Endothelial cell of umbilical vein (primary cell): Measurements from ENCODE around the gene ERBB3. TPM values are rescaled to one million over a fixed set of nuclear protein-coding genes. Genes with fewer than 3 reads are reported as not detected.
"Not testable (repeated sequence)": the region's sequence is repeated elsewhere in the genome, so short reads cannot be mapped to it uniquely, and the experiment has no call there.

Experiments
- BruUV-seq: library from RNA; stranded (reverse); fragments of 400-500 nt; replicated peaks from 2 replicates; lab custom pipeline; 2021; lab: Mats Ljungman, UMichigan
- CTCF ChIA-PET: fragments of 300-600, 350-600 bp; sonication (Branson Sonifier 250); formaldehyde crosslinking; loops from one replicate; lab custom pipeline; 2021; ENCODE audit warnings: antibody characterized with exemption, inconsistent platforms; lab: Charles Lee
- POLR2A ChIA-PET: fragments of 300-600, 350-600 bp; sonication (Branson Sonifier 250); formaldehyde crosslinking; loops from one replicate; lab custom pipeline; 2021; ENCODE audit warnings: antibody characterized with exemption, inconsistent platforms; lab: Charles Lee
- DNase-seq: peaks from one replicate; pipeline ENCODE4 v3.0.0-alpha.2; 2011; ENCODE audit warnings: low read depth, low spot score
- FAIRE-seq: peaks from 2 replicates; lab custom pipeline; 2011; peaks lifted over from hg19 to GRCh38; lab: Jason Lieb, UNC
- H2AFZ ChIP-seq: 2 replicates; pipeline ENCODE4 v1.6.0; 2012; ENCODE audit warnings: low read depth, low read length, control low read depth, inconsistent platforms
- H3K27ac ChIP-seq: 2 replicates; pipeline ENCODE4 v1.5.1; 2011; ENCODE audit warnings: low read depth, mild to moderate bottlenecking, control low read depth, low read length, moderate library complexity; ENCODE audit not compliant: insufficient read depth
- H3K27me3 ChIP-seq, 2 experiments: 2 replicates each; pipeline versions ENCODE4 v1.6.0 to v1.6.1; 2011; ENCODE audit warnings: low read length in 2 of 2, mixed read lengths in 1 of 2; ENCODE audit not compliant: control insufficient read depth in 2 of 2, insufficient read depth in 2 of 2
- H3K36me3 ChIP-seq, 2 experiments: 2 replicates in 1 of 2; 3 replicates in 1 of 2; pipeline ENCODE4 v1.5.1; 2011; ENCODE audit warnings: low read length in 2 of 2, mild to moderate bottlenecking in 1 of 2, moderate library complexity in 1 of 2; ENCODE audit not compliant: control insufficient read depth in 2 of 2, insufficient read depth in 2 of 2; ENCODE audit errors: extremely low read depth in 1 of 2
- H3K4me1 ChIP-seq: 3 replicates; pipeline ENCODE4 v1.5.1; 2011; ENCODE audit warnings: mild to moderate bottlenecking, low read length; ENCODE audit not compliant: control insufficient read depth, insufficient read depth; ENCODE audit errors: extremely low read depth
- H3K4me2 ChIP-seq: 2 replicates; pipeline ENCODE4 v1.6.1; 2011; ENCODE audit warnings: low read length, control low read depth, mixed read lengths; ENCODE audit not compliant: insufficient read depth
- H3K4me3 ChIP-seq, 3 experiments: fragments of 200-600 bp in 1 of 3; sonication (generic), shearing (Covaris generic) in 1 of 3; replicated peaks in 1 of 3; 2 replicates each; pipeline ENCODE4 v1.5.1; 2011 to 2016; ENCODE audit warnings: control low read depth in 3 of 3, low read length in 3 of 3, mild to moderate bottlenecking in 2 of 3, inconsistent platforms in 1 of 3, low read depth in 1 of 3, moderate library complexity in 1 of 3; ENCODE audit not compliant: insufficient read depth in 1 of 3
- H3K79me2 ChIP-seq: 2 replicates; pipeline ENCODE4 v1.6.0; 2012; ENCODE audit warnings: low read length, inconsistent platforms; ENCODE audit not compliant: control insufficient read depth, insufficient read depth
- H3K9ac ChIP-seq: replicated peaks from 2 replicates; pipeline ENCODE3; 2011; ENCODE audit warnings: low read length, control low read depth; ENCODE audit not compliant: insufficient read depth; ENCODE audit errors: extremely low read depth
- H3K9me1 ChIP-seq: replicated peaks from 3 replicates; pipeline ENCODE4 v1.6.0; 2011; ENCODE audit warnings: mild to moderate bottlenecking, low read length; ENCODE audit not compliant: control insufficient read depth, insufficient read depth; ENCODE audit errors: extremely low read depth
- H3K9me3 ChIP-seq: replicated peaks from 2 replicates; pipeline ENCODE4 v1.5.1; 2012; ENCODE audit warnings: low read length, inconsistent platforms; ENCODE audit not compliant: control insufficient read depth, insufficient read depth
- H4K20me1 ChIP-seq: replicated peaks from 2 replicates; pipeline ENCODE3; 2011; ENCODE audit warnings: mild to moderate bottlenecking, low read length; ENCODE audit not compliant: control insufficient read depth, insufficient read depth; ENCODE audit errors: extremely low read depth
- CTCF ChIP-seq, 2 donors: IDR thresholded peaks; 1 replicate in 1 of 2; 2 replicates in 1 of 2; pipeline ENCODE4 v1.5.1; 2011; ENCODE audit warnings: low read length in 2 of 2, mild to moderate bottlenecking in 2 of 2, moderate library complexity in 2 of 2, control low read depth in 1 of 2, inconsistent platforms in 1 of 2, low read depth in 1 of 2; ENCODE audit not compliant: insufficient read depth in 1 of 2; ENCODE audit errors: extremely low read depth in 1 of 2
- GATA2 ChIP-seq: IDR thresholded peaks from 2 replicates; pipeline ENCODE4 v1.7.0; 2011; ENCODE audit warnings: low read depth, mild to moderate bottlenecking, moderate library complexity, mixed read lengths, low read length; ENCODE audit not compliant: insufficient read length, insufficient read depth
- MAX ChIP-seq: IDR thresholded peaks from 2 replicates; pipeline ENCODE4 v1.6.1; 2011; ENCODE audit not compliant: insufficient read depth, insufficient read length
- POLR2A ChIP-seq: IDR thresholded peaks from 2 replicates; pipeline ENCODE4 v1.6.1; 2012; ENCODE audit warnings: low read depth, mild to moderate bottlenecking, control low read depth, low read length
- POLR2AphosphoS5 ChIP-seq: IDR thresholded peaks from 2 replicates; pipeline ENCODE4 v1.6.1; 2012; ENCODE audit warnings: low read depth, mild to moderate bottlenecking, control low read depth, low read length, moderate library complexity; ENCODE audit not compliant: insufficient read depth
- dilution Hi-C: fragments of 300-500 bp; cut with MboI; formaldehyde crosslinking; loops from one replicate; pipeline ENCODE4 v1.15.0; 2019; ENCODE audit warnings: low sequenced_read_pairs; ENCODE audit not compliant: extremely low pct_ligation_motif_present
- intact Hi-C: fragments of 100-400 bp; cut with micrococcal nuclease; formaldehyde crosslinking; loops from one replicate; pipeline ENCODE4 v1.10.0; 2022
- polyA plus RNA-seq, 4 experiments: library from polyadenylated mRNA; depleted of rRNA in 3 of 4; stranded (reverse) in 3 of 4; unstranded in 1 of 4; fragments of >200 nt; gene quantifications; 2 replicates each; pipeline versions ENCODE4 v1.2.1 to v1.2.3, GENCODE V29; 2011 to 2012; ENCODE audit warnings: missing spikeins in 1 of 4
- total RNA-seq: library from RNA; stranded (reverse); gene quantifications from 2 replicates; pipeline ENCODE4 v1.2.3, GENCODE V29; 2021

The ERBB3 gene
- total and polyA plus RNA-seq, 2 donors (not counting 3 experiments of a cell fraction or from before 2014, with no cell fraction given), result 0.11 to 1.5 TPM

GRCh38 chr12:56116267-56117081 lies 36.5 kb downstream of the ERBB3 start, which contains the start of gene RPL41:
RPL41 (plus strand) TSS chr12:56116633.
- peak within 1 kb of the TSS; percentile 66 for H3K4me2 ChIP-seq
- H3K36me3 ChIP-seq, result peaks cover 3 to 14% of the 10 kb centered on the region in 2 experiments
- no peaks in the 10 kb centered on the region for H3K9me1 ChIP-seq
- peak; percentile 96 for DNase-seq
- intact Hi-C loops (loop anchor here (1.0 kb wide), 3 partner anchors 12 to 69 kb away; partner anchors contain the start of gene PA2G4), dilution Hi-C loops (no loop called here)
- H3K9me3 ChIP-seq, result no peaks in the 10 kb centered on the region
- H3K27me3 ChIP-seq, result no peaks in the 10 kb centered on the region
- CTCF ChIA-PET, result interaction anchor here (1.4 to 11.9 kb wide), 4 partner anchors 12 to 72 kb away, joined by 3 to 236 read pairs (median 18); partner anchors contain the start of genes PA2G4 and SMARCC2
- POLR2A ChIA-PET, result interaction anchor here (0.6 to 4.0 kb wide), 4 partner anchors 12 to 143 kb away, joined by 3 to 37 read pairs (median 12); partner anchors contain the start of genes PA2G4, RAB5B and SMARCC2
- H3K79me2 ChIP-seq, result peaks cover 24% of the 10 kb centered on the region
- TSS peak; percentile 77 for BruUV-seq
- peaks cover 24% of the 10 kb centered on the region for H3K4me1 ChIP-seq
- peak within 1 kb of the TSS; percentile 22 for H2AFZ ChIP-seq
- TF ChIP-seq MAX (no peak), POLR2AphosphoS5 (peak; percentile 100), GATA2 (no peak), CTCF (IDR thresholded peaks at IDR 0.05; ENCODE audit: extremely low read depth in 1 of 2, insufficient read depth in 1 of 2, low read depth in 1 of 2, low read length in 2 of 2) (no peak), POLR2A (peak; percentile 100)
- no peaks in the 10 kb centered on the region for H4K20me1 ChIP-seq
- H3K27ac ChIP-seq, result peak within 1 kb of the TSS; percentile 86
- peak within 1 kb of the TSS; percentile 95 for H3K9ac ChIP-seq
- peak within 1 kb of the TSS; percentile 70 to 98 (median 72) for H3K4me3 ChIP-seq
- peak; percentile 91 for FAIRE-seq

GRCh38 chr12:56117082-56117706 lies 37.2 kb downstream of the ERBB3 start:
- FAIRE-seq, H2AFZ ChIP-seq, H4K20me1 ChIP-seq, DNase-seq, H3K27me3 ChIP-seq, intact Hi-C loops, dilution Hi-C loops, H3K9me3 ChIP-seq, H3K9me1 ChIP-seq: not testable (repeated sequence)
- POLR2A ChIA-PET, result interaction anchor here (0.7 to 4.0 kb wide), 4 partner anchors 11 to 143 kb away, joined by 3 to 37 read pairs (median 19); partner anchors contain the start of genes ESYT1, PA2G4, RAB5B and SMARCC2
- Histone ChIP-seq H3K79me2 (peaks cover 24% of the 10 kb centered on the region), H3K4me1 (peaks cover 24% of the 10 kb centered on the region), H3K27ac (peak overlapping the region; percentile 86), H3K4me3 (peak overlapping the region; percentile 70 to 98 (median 72)), H3K36me3 (peaks cover 0 to 15% of the 10 kb centered on the region in 2 experiments), H3K4me2 (peak overlapping the region; percentile 66), H3K9ac (peak overlapping the region; percentile 95)
- CTCF ChIA-PET, result interaction anchor here (2.2 to 11.9 kb wide), 4 partner anchors 10 to 72 kb away, joined by 14 to 236 read pairs (median 27); partner anchors contain the start of genes ESYT1, PA2G4 and SMARCC2
- TSS peak; percentile 63 for BruUV-seq
